ENCODE measurements around the gene AP3D1. TPM values are rescaled to one million over a fixed set of nuclear protein-coding genes. Genes with fewer than 3 reads are reported as not detected.

AP3D1 gene
- total RNA-seq, 1 donor from 2014 or later, result 175 TPM

DNA sequence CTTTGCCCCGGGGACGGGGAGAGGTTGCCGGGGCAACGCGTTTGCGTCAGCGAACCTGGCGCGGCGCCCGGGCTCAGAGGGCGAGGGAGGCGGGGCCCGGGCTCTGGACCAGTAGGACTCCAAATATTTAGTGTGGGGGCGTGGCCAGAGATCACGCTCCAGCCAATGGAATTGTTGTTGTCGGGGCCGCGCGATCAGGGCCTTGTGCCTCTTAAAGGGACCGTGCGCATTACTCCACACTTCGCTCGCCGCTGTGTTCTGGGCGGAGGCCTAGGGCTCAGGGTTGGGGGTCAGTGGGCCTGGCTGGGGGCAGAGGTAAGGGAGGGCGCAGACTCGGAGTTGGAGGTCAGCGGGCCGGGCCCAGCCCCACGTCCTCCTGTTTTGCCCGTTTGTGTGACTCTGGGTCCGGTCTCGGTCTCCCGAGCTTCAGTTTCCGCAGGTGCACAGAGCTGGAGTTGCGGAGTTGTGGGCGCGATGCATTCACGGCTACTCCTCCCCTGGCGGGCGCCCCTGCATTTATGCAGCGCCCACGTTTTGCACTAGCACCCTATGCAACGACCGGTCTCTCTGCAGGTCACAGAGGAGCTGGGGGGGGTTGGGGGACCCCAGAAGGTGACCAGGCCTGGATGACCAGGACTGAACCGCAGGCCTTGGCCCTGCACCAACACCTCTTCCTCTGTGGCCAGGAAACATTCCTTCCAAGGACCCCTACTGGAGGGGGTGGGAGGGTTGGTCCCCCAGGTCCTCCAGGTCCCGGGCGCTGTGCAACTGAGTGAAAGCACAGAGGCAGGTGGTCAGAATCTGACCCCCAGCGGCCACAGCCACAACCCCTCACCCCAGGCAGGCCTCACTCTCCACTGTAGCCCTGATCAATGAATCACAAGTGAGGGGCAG lies 89.6 kb downstream of the AP3D1 start:
- peak; percentile 91 for DNase-seq (ENCODE audit: low read depth)

DNA sequence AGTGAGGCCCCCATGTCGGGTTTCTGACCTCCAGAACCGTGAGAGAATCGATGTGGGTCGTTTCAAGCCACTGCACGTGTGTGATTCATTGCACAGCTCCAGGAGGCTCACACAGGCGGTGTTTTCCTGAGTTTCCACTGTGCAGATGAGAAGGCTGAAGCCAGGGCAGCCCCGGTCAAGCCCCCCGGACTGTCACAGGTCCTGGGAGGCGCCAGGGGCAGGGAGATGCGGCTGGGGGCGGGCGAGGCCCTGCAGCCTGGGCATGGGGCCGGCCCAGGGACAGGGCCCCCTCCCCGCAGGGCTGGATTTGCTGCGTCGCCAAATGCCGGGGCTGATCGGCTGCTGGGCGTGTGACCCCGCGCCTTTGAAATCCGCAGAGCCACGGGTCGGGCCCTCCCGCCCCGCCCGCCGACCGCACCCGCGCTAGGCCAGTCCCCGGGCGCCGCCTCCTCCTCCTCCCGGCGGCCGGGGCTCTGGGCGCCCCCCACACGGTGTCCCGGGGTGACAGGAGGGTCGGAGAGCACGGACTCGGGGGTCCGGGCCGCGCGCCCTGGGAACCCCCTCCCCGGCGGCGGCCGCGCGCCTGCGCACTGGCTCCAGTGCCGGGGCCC lies 90.4 kb downstream of the AP3D1 start:
- peak; percentile 90 for DNase-seq (ENCODE audit: low read depth)

DNA sequence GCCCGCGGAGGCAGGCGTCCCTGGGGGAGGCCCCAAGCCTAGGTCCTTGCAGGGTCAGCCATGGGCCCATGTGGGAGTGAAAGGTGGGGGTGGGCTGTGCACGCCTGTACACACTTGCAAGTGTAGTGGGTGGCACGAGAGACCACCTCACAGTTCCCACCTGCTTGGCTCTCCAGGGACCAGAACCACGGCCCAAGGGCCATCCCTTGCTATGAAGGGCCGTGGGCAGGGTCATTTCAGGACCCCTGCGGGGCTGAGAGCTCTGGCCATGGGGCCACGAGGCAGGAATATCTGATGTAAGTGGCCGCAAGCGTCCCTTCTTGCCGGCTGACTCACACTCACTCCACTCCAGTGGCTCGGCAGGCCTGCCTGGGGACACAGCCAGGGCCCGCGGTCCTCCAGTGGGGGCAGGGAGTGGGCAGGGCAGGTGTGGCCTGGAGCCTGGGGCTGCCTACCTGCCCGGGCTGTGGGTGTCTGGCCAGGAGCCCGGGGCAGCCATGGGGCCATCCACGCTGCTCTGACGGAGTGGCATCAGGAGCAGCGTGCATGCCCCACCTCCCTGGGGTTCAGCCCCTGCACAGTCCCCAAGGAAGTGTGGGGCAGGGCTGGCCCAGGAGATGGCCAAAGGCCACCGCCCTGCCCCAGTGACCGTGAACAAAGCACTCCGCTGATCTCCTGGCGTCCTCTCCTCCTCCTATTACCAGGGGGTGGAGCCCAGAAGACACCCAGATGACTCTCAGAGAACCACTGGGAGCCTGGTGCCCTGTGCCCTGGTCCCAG lies 91.8 kb downstream of the AP3D1 start:
- peak; percentile 75 for DNase-seq (ENCODE audit: low read depth)

DNA sequence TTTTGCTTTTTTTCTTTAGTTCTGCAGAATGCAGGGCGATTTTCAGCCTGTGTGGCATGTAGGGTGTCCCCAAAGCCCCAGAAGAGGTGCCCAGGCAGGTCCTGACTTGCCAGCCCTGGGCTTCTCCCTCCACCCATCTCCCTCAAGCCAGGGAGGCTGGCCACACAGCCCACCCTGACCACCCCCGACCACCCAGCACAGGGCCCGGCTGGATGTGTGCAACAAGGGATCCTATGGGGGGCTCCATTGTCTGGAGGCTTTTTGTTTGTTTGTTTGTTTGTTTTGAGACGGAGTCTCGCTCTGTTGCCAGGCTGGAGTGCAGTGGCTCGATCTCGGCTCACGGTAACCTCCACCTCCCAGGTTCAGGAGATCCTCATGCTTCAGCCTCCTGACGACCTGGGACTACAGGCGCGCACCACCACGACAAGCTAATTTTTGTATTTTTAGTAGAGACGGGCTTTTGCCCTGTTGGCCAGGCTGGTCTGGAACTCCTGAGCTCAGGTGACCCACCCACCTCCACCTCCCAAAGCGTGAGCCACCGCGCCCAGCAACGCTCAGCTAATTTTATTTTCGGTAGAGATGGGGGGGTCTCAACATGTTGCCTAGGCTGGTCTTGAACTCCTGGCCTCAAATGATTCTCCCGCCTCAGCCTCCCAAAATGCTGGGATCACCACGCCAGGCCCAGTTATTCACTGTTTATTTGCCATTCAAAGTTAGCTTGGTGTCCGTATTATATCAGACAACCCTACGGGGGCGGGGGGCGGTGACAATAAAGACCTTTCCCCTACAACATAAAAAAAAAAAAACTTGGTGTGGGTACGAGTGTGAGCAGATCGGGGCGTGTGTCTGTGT lies 92.6 kb downstream of the AP3D1 start:
- DNase-seq (ENCODE audit: low read depth), result no peak

GRCh38 chr19:2057484-2058469 lies 93.6 kb downstream of the AP3D1 start:
- no peak for DNase-seq (ENCODE audit: low read depth)

GRCh38 chr19:2056837-2057192 lies 94.6 kb downstream of the AP3D1 start:
- DNase-seq (ENCODE audit: low read depth), result no peak

DNA sequence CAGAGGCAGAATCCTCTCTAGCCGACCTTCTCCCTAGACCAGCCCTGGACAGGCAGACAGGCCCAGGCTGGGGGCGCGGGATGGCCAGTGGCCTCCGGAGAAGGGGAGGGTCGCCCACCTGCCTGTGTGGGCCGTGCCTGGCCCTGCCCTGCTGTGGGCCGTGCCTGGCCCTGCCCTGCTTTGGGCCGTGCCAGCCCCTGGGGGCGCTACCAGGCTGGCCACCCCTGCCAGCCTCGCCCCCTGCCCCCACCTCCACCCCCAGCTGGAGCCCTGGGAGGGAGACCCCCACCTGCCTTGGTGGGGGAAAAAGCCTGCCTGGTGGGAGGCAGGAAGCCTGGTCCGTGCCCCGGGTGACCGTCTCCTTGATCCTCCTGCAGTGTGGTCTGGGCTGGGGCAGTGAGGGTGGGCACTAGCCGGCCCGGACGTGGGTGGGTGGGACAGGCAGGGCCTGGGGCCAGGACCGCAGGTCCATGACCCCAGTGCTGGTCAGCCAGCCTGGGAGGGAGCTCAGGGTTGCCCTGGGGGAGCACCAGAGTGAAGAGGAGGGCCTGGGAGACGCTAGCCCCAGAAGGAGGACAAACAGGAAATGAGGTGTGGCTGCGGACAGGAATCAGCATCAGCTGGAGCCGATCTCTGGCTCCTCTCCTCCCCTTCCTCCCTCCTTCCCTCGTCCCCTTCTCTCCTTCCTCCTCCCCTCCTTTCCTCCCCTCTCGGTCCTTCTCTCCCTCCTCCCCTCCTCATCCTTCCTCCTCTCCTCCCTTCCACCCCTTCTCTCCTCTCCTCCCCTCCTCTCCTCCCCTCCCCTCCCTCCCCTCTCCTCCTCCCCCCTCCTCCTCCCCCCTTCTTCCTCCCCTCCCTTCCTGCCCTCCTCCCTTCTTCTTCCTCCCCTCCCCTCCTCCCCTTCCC lies 95.2 kb downstream of the AP3D1 start:
- peak; percentile 56 for DNase-seq (ENCODE audit: low read depth)

DNA sequence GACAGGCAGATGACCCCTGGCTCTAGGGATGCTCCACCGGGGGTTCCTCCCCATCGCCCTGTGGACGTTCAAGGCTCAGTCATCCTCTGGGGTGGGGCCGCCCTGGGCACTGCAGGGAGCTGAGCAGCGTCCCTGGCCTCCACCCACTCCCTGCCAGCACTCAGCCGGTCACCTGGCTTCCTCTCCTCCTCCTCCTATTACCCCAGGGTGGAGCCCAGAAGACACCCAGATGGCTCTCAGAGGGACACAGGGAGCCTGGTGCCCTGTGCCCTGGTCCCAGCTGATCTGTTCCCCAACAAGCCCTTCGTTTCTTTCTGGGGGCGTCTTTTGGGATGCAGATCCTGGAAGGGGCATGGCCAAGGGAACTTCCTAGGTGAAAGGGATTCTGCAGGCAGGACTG lies 96.6 kb downstream of the AP3D1 start:
- no peak for DNase-seq (ENCODE audit: low read depth)

DNA sequence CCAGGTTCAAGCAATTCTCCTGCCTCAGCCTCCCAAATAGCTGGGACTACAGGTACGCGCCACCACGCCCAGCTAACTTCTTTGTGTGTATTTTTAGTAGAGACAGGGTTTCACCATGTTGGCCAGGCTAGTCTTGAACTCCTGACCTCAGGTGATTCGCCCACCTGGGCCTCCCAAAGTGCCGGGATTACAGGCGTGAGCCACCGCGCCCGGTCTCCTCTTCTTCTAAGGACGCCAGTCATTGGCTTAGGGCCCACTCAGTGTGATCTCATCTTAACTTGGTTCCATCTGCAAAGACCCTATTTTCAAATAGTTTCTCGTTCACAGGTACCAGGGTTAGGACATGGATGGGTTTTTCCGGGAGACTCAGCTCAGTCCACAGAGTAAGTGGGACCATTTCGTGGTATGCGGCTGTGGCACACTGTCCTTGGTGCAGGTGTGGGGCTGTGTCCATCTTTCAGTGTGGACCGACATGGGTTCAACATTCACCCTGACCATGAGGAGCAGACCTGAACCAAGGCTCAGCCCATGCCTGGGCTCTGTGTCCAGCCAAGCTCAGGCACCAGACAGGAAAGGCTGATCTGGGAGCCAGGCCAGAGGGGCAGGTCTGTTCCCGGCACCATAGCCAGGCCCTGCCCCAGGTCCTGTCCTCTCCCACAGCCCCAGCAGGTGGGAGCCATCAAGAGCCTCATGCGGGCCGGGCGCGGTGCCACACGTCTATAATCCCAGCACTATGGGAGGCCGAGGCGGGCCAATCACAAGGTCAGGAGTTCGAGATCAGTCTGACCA lies 97.6 kb downstream of the AP3D1 start:
- no peak for DNase-seq (ENCODE audit: low read depth)

- DNase-seq (ENCODE audit: low read depth), result no peak
Observed at GRCh38 chr19:2051773-2052704, 99.3 kb downstream of the AP3D1 start.

DNA sequence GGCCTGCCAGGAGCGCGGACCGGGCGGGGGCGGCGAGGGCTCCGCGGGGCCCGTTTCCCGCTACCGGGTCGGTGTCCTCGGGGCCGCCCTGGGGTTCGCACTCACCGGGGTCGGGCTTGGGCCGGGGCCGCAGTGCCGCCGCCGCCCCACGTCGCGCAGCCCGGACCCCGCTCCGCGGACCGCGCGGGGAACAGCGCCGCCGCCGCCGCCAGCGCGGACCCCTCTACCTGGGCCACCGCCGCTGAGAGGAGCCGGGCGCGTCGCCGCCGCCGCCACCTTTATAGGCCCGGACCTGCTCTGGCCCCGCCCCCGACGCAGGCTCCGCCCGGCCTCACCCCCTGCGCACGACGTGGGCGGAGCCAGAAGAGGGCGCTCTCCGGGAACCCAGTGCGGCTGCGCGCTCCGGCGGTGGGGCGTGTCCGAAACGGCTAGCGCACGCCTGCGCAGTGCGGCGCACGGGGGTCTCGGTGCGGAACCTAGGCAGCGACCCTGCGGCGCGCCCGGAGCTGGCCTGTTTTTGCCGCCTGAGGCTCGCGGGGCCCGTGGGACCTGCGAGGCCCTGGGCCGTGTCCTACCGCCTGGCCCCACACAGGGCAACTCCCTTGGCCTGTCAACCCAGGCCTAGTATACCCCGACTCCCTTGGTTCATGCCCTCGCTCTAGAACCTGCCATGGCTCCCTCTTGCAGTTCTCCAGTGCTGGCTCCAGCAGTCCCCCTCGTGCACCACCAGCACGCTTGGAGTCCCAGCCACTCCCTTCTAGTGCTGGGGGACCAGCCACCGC lies 100.2 kb downstream of the AP3D1 start, which contains the start of gene MKNK2:
Gene MKNK2, minus strand, starts transcription at position 254 of the 782 bp plus-strand sequence. CDS start 393 bp downstream, outside the sequence.
- no peak for DNase-seq (ENCODE audit: low read depth)

Other genes starting within 250 kb of the AP3D1 start
- gene ADAT3, start 246.2 kb downstream of the AP3D1 start, total RNA-seq, result 2.6 and 6.5 TPM in 2 replicates
- 45.5 and 135 TPM in 2 replicates for gene SCAMP4, start 246.2 kb downstream of the AP3D1 start, total RNA-seq
- 65.1 and 78.4 TPM in 2 replicates for gene CSNK1G2, start 210.4 kb downstream of the AP3D1 start, total RNA-seq
- 31.4 and 144 TPM in 2 replicates for gene BTBD2, start 135.9 kb downstream of the AP3D1 start, total RNA-seq
- 78.8 and 193 TPM in 2 replicates for gene MKNK2, start 100.3 kb downstream of the AP3D1 start, total RNA-seq
- 16.0 and 46.7 TPM in 2 replicates for gene MOB3A, start 55.2 kb downstream of the AP3D1 start, total RNA-seq
- gene IZUMO4, start 54.7 kb downstream of the AP3D1 start, total RNA-seq, result 0.89 and 3.5 TPM in 2 replicates
- 1.9 and 8.4 TPM in 2 replicates for gene DOT1L, start 12.4 kb upstream of the AP3D1 start, total RNA-seq
- gene PLEKHJ1, start 84.8 kb upstream of the AP3D1 start, total RNA-seq, result 68.1 and 121 TPM in 2 replicates
- gene SF3A2, start 85.3 kb upstream of the AP3D1 start, total RNA-seq, result 21.0 and 39.2 TPM in 2 replicates
- gene AMH, start 97.8 kb upstream of the AP3D1 start, total RNA-seq, result 1.0 TPM in 1 of 2 replicates, not detected in the other
- gene JSRP1, start 104.9 kb upstream of the AP3D1 start, total RNA-seq, result 3.3 TPM in 1 of 2 replicates, not detected in the other
- 0.05 TPM in 1 of 2 replicates, not detected in the other for gene PEAK3, start 130.6 kb upstream of the AP3D1 start, total RNA-seq
- gene LINGO3, start 156.6 kb upstream of the AP3D1 start, total RNA-seq, result 0.05 TPM in 1 of 2 replicates, not detected in the other
- gene LSM7, start 177.0 kb upstream of the AP3D1 start, total RNA-seq, result 69.3 and 119 TPM in 2 replicates
- 12.5 and 43.7 TPM in 2 replicates for gene SPPL2B, start 177.1 kb upstream of the AP3D1 start, total RNA-seq
- 0.05 TPM in 1 of 2 replicates, not detected in the other for gene TMPRSS9, start 208.7 kb upstream of the AP3D1 start, total RNA-seq